DND-41 (cell line): Measurements from ENCODE around the gene TGDS.

Experiments used
- ATAC-seq: fragments of 200-7000 bp; cut with Tn5 transposase; 3 replicates; pipeline ENCODE4 v1.9.1; 2021; ENCODE audit warnings: low read depth; ENCODE audit not compliant: insufficient read depth
- DNase-seq: peaks from one replicate; pipeline ENCODE4 v3.0.0-alpha.2; 2020
- H2AFZ ChIP-seq: 2 replicates; pipeline ENCODE4 v1.6.0; 2012; ENCODE audit warnings: low read depth, low read length
- H3K27ac ChIP-seq: 2 replicates; pipeline ENCODE4 v1.5.1; 2012; ENCODE audit warnings: low read length, inconsistent platforms
- H3K27me3 ChIP-seq: fragments of 200-600 bp; sonication (generic); 2 replicates; pipeline ENCODE4 v1.6.0; 2012; ENCODE audit warnings: low read length, mild to moderate bottlenecking, inconsistent platforms; ENCODE audit not compliant: insufficient read depth, poor library complexity
- H3K36me3 ChIP-seq: 2 replicates; pipeline ENCODE4 v1.5.1; 2012; ENCODE audit warnings: low read length, inconsistent platforms; ENCODE audit not compliant: insufficient read depth
- H3K4me1 ChIP-seq: 2 replicates; pipeline ENCODE4 v1.5.1; 2012; ENCODE audit warnings: mild to moderate bottlenecking, low read length; ENCODE audit not compliant: insufficient read depth
- H3K4me2 ChIP-seq: 2 replicates; pipeline ENCODE4 v1.6.0; 2012; ENCODE audit warnings: mild to moderate bottlenecking, moderate library complexity, low read length, inconsistent platforms; ENCODE audit not compliant: insufficient read depth
- H3K4me3 ChIP-seq, 2 experiments: fragments of 200-600 bp in 1 of 2; shearing (Covaris generic) in 1 of 2; 2 replicates each; pipeline ENCODE4 v1.5.1; 2012 to 2016; ENCODE audit warnings: inconsistent platforms in 2 of 2, low read length in 2 of 2, mild to moderate bottlenecking in 2 of 2, low read depth in 1 of 2, moderate library complexity in 1 of 2
- H3K79me2 ChIP-seq: 2 replicates; pipeline ENCODE4 v1.6.0; 2012; ENCODE audit warnings: low read length, inconsistent platforms; ENCODE audit not compliant: insufficient read depth
- H3K9ac ChIP-seq: 2 replicates; pipeline ENCODE4 v1.6.0; 2012; ENCODE audit warnings: low read depth, mild to moderate bottlenecking, inconsistent platforms, low read length, moderate library complexity
- H3K9me3 ChIP-seq: 2 replicates; pipeline ENCODE4 v1.5.1; 2012; ENCODE audit warnings: low read length, moderate library complexity, mild to moderate bottlenecking, inconsistent platforms; ENCODE audit not compliant: insufficient read depth, severe bottlenecking
- H4K20me1 ChIP-seq: 2 replicates; pipeline ENCODE4 v1.6.0; 2012; ENCODE audit warnings: low read length; ENCODE audit not compliant: insufficient read depth
- CTCF ChIP-seq: IDR thresholded peaks from 2 replicates; pipeline ENCODE4 v1.5.1; 2012; ENCODE audit warnings: borderline replicate concordance, low read length, moderate library complexity, mild to moderate bottlenecking; ENCODE audit not compliant: poor library complexity, severe bottlenecking; ENCODE audit errors: extremely low read depth
- EZH2 ChIP-seq: IDR thresholded peaks from 3 replicates; pipeline ENCODE4 v1.6.1; 2012; ENCODE audit warnings: borderline replicate concordance, low read depth, mild to moderate bottlenecking, moderate library complexity, low read length, inconsistent platforms; ENCODE audit not compliant: severe bottlenecking

Gene TGDS

GRCh38 chr13:94558716-94559115, 37.2 kb downstream of the TGDS start:
- H3K9me3 ChIP-seq = no peaks in the 10 kb centered on the region
- H3K4me2 ChIP-seq = peak overlapping the region; percentile 65
- peak overlapping the region in 1 of 2 experiments; percentile 49; a peak in 2 of 4 replicates for H3K4me3 ChIP-seq
- peak overlapping the region; percentile 57 for H3K9ac ChIP-seq
- H3K79me2 ChIP-seq = no peaks in the 10 kb centered on the region
- peak overlapping the region; percentile 66 for H2AFZ ChIP-seq
- peak; percentile 78 for DNase-seq
- no peaks in the 10 kb centered on the region for H3K27me3 ChIP-seq
- 0 out of 2 replicates have a peak, but pooled peaks cover 4% of the 10 kb centered on the region for H3K36me3 ChIP-seq
- peak; percentile 79 for ATAC-seq
- peak overlapping the region; percentile 94 for H3K27ac ChIP-seq
- no peaks in the 10 kb centered on the region for H4K20me1 ChIP-seq
- TF ChIP-seq CTCF (no peak), EZH2 (no peak)
- peaks cover 37% of the 10 kb centered on the region for H3K4me1 ChIP-seq

GRCh38 chr13:94557684-94558235, 38.2 kb downstream of the TGDS start:
- no peak for DNase-seq
- TF ChIP-seq EZH2 = no peak
- no peak for TF ChIP-seq CTCF
- Histone ChIP-seq H3K4me2 (peak overlapping the region; percentile 65; the same call in 1 of the 2 replicates), H3K79me2 (no peaks in the 10 kb centered on the region), H3K27me3 (no peaks in the 10 kb centered on the region), H2AFZ (no peak overlapping the region), H3K9ac (no peak overlapping the region), H3K4me3 (no peak overlapping the region), H3K4me1 (peaks cover 37% of the 10 kb centered on the region), H3K9me3 (no peaks in the 10 kb centered on the region), H3K27ac (peak overlapping the region; percentile 94), H4K20me1 (no peaks in the 10 kb centered on the region), H3K36me3 (0 out of 2 replicates have a peak, but pooled peaks cover under 1% of the 10 kb centered on the region)
- ATAC-seq = no peak

- ATAC-seq (no peak), DNase-seq (no peak)
- Histone ChIP-seq H3K36me3 (no peaks in the 10 kb centered on the region), H3K9me3 (no peaks in the 10 kb centered on the region), H3K4me3 (no peak overlapping the region), H3K9ac (no peak overlapping the region), H3K27ac (no peak overlapping the region), H3K4me1 (peaks cover 37% of the 10 kb centered on the region), H3K79me2 (no peaks in the 10 kb centered on the region), H3K27me3 (no peaks in the 10 kb centered on the region), H2AFZ (no peak overlapping the region), H3K4me2 (no peak overlapping the region), H4K20me1 (no peaks in the 10 kb centered on the region)
- TF ChIP-seq CTCF (no peak), EZH2 (no peak)
Observed at GRCh38 chr13:94556621-94557020, 39.3 kb downstream of the TGDS start.
